GM23338 (cell line): ENCODE data around the gene ANKRD11. TPM values are rescaled to one million over a fixed set of nuclear protein-coding genes. Genes with fewer than 3 reads are reported as not detected.

Source experiments
- ATAC-seq: fragments of 200-7000 bp; cut with Tn5 transposase; 3 replicates; pipeline ENCODE4 v1.9.1; 2020
- DNase-seq: peaks from one replicate; pipeline ENCODE4 v3.0.0-alpha.2; 2015; ENCODE audit warnings: low spot score
- H2AFZ ChIP-seq: fragments of 200-600 bp; sonication (generic); 2 replicates; pipeline ENCODE4 v1.8.0; 2016; ENCODE audit warnings: antibody characterized with exemption, mild to moderate bottlenecking, moderate library complexity
- H3F3A ChIP-seq: fragments of 200-600 bp; sonication (generic); replicated peaks from 2 replicates; pipeline ENCODE4 v1.8.0; 2017; ENCODE audit warnings: antibody characterized with exemption, mixed run types, low read depth
- H3K27ac ChIP-seq: fragments of 200-600 bp; sonication (generic); 2 replicates; pipeline ENCODE4 v1.6.1; 2016; ENCODE audit warnings: low read depth
- H3K27me3 ChIP-seq: fragments of 200-600 bp; sonication (generic); 2 replicates; pipeline ENCODE4 v1.8.0; 2016; ENCODE audit warnings: mild to moderate bottlenecking, mixed run types, moderate library complexity; ENCODE audit not compliant: insufficient read depth
- H3K36me3 ChIP-seq: fragments of 200-600 bp; sonication (generic); 2 replicates; pipeline ENCODE4 v1.8.0; 2016; ENCODE audit warnings: mild to moderate bottlenecking; ENCODE audit not compliant: insufficient read depth
- H3K4me1 ChIP-seq: fragments of 200-600 bp; sonication (generic); 2 replicates; pipeline ENCODE4 v1.8.0; 2016; ENCODE audit warnings: mild to moderate bottlenecking, moderate library complexity; ENCODE audit not compliant: insufficient read depth
- H3K4me2 ChIP-seq: fragments of 200-600 bp; sonication (generic); 2 replicates; pipeline ENCODE4 v1.7.1; 2017; ENCODE audit warnings: mixed run types
- H3K4me3 ChIP-seq: fragments of 200-600 bp; sonication (generic); 2 replicates; pipeline ENCODE4 v1.6.1; 2016; ENCODE audit warnings: mixed run types
- H3K79me2 ChIP-seq: fragments of 200-600 bp; sonication (generic); replicated peaks from 2 replicates; pipeline ENCODE4 v1.8.0; 2017; ENCODE audit warnings: mild to moderate bottlenecking; ENCODE audit not compliant: insufficient read depth
- H3K9me2 ChIP-seq: fragments of 200-600 bp; sonication (generic); 2 replicates; pipeline ENCODE4 v1.8.0; 2017; ENCODE audit not compliant: insufficient read depth
- H4K20me1 ChIP-seq: fragments of 200-600 bp; sonication (generic); replicated peaks from 2 replicates; pipeline ENCODE4 v1.8.0; 2017; ENCODE audit warnings: mild to moderate bottlenecking; ENCODE audit not compliant: insufficient read depth
- H3K27ac Mint-ChIP-seq: 2 replicates; pipeline ENCODE4 v1.8.0; 2020; ENCODE audit warnings: inconsistent platforms, mild to moderate bottlenecking, moderate library complexity, mixed read lengths
- H3K27me3 Mint-ChIP-seq: 3 replicates; pipeline ENCODE4 v1.8.0; 2022; ENCODE audit warnings: low read depth, mild to moderate bottlenecking, moderate library complexity, mixed read lengths, inconsistent platforms; ENCODE audit not compliant: insufficient read depth, poor library complexity
- H3K36me3 Mint-ChIP-seq: 3 replicates; pipeline ENCODE4 v1.8.0; 2021; ENCODE audit warnings: low read depth, mild to moderate bottlenecking, inconsistent platforms, moderate library complexity, mixed read lengths
- H3K4me1 Mint-ChIP-seq: 3 replicates; pipeline ENCODE4 v1.8.0; 2020; ENCODE audit warnings: mild to moderate bottlenecking, inconsistent platforms, mixed read lengths
- H3K4me3 Mint-ChIP-seq: 3 replicates; pipeline ENCODE4 v1.8.0; 2021; ENCODE audit warnings: moderate library complexity, mild to moderate bottlenecking, inconsistent platforms, mixed read lengths
- H3K9me3 Mint-ChIP-seq: 3 replicates; pipeline ENCODE4 v1.8.0; 2020; ENCODE audit warnings: moderate library complexity, mild to moderate bottlenecking, inconsistent platforms, mixed read lengths
- EZH2phosphoT487 ChIP-seq: fragments of 200-600 bp; sonication (generic); IDR thresholded peaks from one replicate; pipeline ENCODE4 v1.8.1; 2018; ENCODE audit warnings: antibody characterized with exemption; ENCODE audit not compliant: unreplicated experiment
- NANOG ChIP-seq: IDR thresholded peaks from 2 replicates; pipeline ENCODE4 v1.6.1; 2016; ENCODE audit warnings: antibody characterized with exemption, borderline replicate concordance
- POLR2AphosphoS5 ChIP-seq: IDR thresholded peaks from 2 replicates; pipeline ENCODE4 v1.6.1; 2016; ENCODE audit warnings: antibody characterized with exemption, low read depth
- STAT1 ChIP-seq: IDR thresholded peaks from one replicate; pipeline ENCODE4 v1.6.1; 2016; ENCODE audit warnings: antibody characterized with exemption; ENCODE audit not compliant: unreplicated experiment
- ZNF114 ChIP-seq: fragments of 250-450 bp; sonication (Bioruptor Pico); IDR thresholded peaks from 2 replicates; pipeline ENCODE4 v1.5.0; 2020; ENCODE audit warnings: mild to moderate bottlenecking, moderate library complexity
- ZNF331 ChIP-seq: fragments of 250-450 bp; sonication (Bioruptor Pico); IDR thresholded peaks from 2 replicates; pipeline ENCODE4 v1.5.0; 2020; ENCODE audit warnings: low read depth, mild to moderate bottlenecking, moderate library complexity
- polyA plus RNA-seq: library from polyadenylated mRNA; unstranded; fragments of >200 nt; fragmentation: Nextera tagmentation; extraction: Ambion mirVana; gene quantifications from 2 replicates; pipeline ENCODE4 v1.2.1, GENCODE V29; 2016
- total RNA-seq: library from RNA; depleted of rRNA; stranded (reverse); fragments of >200 nt; shearing (Covaris generic); gene quantifications from 2 replicates; pipeline ENCODE4 v1.2.3, GENCODE V29; 2014
- TF ChIP-seq, protein P1 (sequence below): fragments of 250-450 bp; sonication (Bioruptor Pico); IDR thresholded peaks from 2 replicates; pipeline ENCODE4 v1.5.0; 2020; ENCODE audit warnings: mild to moderate bottlenecking, moderate library complexity
- TF ChIP-seq, protein P2 (sequence below): IDR thresholded peaks from 2 replicates; pipeline ENCODE4 v1.6.1; 2016; ENCODE audit warnings: antibody characterized with exemption

Gene ANKRD11
- total and polyA plus RNA-seq, 2 experiments from 2014 or later: 130 to 159 TPM

DNA sequence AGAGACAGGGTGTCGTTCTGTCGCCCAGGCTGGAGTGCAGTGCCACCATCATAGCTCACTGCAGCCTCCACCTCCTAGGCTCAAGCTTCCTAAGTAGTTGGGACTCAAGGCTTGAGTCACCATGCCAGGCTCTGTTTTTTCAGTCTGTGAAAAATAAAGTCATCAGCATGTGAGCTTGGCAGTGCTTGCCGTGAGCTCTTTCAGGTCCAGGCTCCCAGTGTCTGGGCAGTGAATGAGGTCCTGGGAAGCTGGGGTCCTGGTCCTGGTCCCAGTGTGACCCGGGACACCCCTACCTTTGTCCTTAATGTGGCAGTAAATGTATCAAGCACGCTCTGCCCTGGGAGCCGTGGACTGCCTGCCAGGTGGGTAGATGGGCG lies 47.2 kb upstream of the ANKRD11 start (continued):
- TF ChIP-seq, protein P1, sequence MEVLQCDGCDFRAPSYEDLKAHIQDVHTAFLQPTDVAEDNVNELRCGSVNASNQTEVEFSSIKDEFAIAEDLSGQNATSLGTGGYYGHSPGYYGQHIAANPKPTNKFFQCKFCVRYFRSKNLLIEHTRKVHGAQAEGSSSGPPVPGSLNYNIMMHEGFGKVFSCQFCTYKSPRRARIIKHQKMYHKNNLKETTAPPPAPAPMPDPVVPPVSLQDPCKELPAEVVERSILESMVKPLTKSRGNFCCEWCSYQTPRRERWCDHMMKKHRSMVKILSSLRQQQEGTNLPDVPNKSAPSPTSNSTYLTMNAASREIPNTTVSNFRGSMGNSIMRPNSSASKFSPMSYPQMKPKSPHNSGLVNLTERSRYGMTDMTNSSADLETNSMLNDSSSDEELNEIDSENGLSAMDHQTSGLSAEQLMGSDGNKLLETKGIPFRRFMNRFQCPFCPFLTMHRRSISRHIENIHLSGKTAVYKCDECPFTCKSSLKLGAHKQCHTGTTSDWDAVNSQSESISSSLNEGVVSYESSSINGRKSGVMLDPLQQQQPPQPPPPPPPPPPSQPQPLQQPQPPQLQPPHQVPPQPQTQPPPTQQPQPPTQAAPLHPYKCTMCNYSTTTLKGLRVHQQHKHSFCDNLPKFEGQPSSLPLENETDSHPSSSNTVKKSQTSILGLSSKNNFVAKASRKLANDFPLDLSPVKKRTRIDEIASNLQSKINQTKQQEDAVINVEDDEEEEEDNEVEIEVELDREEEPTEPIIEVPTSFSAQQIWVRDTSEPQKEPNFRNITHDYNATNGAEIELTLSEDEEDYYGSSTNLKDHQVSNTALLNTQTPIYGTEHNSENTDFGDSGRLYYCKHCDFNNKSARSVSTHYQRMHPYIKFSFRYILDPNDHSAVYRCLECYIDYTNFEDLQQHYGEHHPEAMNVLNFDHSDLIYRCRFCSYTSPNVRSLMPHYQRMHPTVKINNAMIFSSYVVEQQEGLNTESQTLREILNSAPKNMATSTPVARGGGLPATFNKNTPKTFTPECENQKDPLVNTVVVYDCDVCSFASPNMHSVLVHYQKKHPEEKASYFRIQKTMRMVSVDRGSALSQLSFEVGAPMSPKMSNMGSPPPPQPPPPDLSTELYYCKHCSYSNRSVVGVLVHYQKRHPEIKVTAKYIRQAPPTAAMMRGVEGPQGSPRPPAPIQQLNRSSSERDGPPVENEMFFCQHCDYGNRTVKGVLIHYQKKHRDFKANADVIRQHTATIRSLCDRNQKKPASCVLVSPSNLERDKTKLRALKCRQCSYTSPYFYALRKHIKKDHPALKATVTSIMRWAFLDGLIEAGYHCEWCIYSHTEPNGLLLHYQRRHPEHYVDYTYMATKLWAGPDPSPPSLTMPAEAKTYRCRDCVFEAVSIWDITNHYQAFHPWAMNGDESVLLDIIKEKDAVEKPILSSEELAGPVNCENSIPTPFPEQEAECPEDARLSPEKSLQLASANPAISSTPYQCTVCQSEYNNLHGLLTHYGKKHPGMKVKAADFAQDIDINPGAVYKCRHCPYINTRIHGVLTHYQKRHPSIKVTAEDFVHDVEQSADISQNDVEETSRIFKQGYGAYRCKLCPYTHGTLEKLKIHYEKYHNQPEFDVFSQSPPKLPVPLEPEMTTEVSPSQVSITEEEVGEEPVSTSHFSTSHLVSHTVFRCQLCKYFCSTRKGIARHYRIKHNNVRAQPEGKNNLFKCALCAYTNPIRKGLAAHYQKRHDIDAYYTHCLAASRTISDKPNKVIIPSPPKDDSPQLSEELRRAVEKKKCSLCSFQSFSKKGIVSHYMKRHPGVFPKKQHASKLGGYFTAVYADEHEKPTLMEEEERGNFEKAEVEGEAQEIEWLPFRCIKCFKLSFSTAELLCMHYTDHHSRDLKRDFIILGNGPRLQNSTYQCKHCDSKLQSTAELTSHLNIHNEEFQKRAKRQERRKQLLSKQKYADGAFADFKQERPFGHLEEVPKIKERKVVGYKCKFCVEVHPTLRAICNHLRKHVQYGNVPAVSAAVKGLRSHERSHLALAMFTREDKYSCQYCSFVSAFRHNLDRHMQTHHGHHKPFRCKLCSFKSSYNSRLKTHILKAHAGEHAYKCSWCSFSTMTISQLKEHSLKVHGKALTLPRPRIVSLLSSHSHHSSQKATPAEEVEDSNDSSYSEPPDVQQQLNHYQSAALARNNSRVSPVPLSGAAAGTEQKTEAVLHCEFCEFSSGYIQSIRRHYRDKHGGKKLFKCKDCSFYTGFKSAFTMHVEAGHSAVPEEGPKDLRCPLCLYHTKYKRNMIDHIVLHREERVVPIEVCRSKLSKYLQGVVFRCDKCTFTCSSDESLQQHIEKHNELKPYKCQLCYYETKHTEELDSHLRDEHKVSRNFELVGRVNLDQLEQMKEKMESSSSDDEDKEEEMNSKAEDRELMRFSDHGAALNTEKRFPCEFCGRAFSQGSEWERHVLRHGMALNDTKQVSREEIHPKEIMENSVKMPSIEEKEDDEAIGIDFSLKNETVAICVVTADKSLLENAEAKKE (CRISPR knock-in tag): no peak
- TF ChIP-seq ZNF331: no peak
- TF ChIP-seq, protein P2, sequence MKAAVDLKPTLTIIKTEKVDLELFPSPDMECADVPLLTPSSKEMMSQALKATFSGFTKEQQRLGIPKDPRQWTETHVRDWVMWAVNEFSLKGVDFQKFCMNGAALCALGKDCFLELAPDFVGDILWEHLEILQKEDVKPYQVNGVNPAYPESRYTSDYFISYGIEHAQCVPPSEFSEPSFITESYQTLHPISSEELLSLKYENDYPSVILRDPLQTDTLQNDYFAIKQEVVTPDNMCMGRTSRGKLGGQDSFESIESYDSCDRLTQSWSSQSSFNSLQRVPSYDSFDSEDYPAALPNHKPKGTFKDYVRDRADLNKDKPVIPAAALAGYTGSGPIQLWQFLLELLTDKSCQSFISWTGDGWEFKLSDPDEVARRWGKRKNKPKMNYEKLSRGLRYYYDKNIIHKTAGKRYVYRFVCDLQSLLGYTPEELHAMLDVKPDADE: no peak

DNA sequence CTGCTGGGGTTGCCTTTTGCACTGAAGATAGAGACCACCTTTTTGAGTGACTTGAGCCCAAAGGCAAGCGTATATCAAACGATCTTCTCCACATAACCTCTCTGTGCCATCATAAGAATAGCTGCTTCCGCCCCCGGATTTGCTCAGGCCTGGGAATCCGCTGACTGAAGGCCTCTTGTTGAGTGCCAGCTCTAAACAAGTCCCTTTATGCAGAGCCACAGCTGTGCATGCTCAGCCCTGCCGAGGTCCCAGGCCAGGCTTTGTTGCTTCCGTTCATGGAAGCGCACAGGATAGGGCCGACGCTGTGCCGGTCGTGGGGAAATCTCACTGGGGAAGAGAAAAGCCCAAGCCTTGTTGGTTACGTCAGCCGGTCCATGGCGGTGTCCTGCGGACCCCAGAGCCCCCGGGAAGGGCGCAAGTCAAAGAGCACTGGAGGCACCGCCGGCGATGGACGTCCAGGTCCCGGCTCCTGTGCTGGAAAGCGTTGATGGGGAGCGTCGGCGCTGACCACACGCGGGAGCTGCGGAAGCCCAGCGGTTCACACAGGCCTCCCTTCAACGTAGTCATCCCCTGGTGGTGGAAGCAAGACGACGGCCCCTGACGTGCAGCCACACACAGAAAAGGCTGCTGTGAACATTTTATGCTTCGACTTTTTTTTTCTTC lies 46.7 kb upstream of the ANKRD11 start:
- H4K20me1 ChIP-seq: peaks cover 19% of the 10 kb centered on the region
- H3K4me3 ChIP-seq: no peak overlapping the region
- H3K4me1 ChIP-seq: no peaks in the 10 kb centered on the region
- 0 out of 2 replicates have a peak, but pooled peaks cover 7% of the 10 kb centered on the region for H3F3A ChIP-seq
- H3K4me2 ChIP-seq: no peak overlapping the region
- no peak overlapping the region for H3K27ac ChIP-seq
- no peak for ATAC-seq
- DNase-seq: no peak
- H3K4me1 Mint-ChIP-seq: no peaks in the 10 kb centered on the region
- H3K36me3 Mint-ChIP-seq: peaks cover 60% of the 10 kb centered on the region
- H3K27ac Mint-ChIP-seq: no peak overlapping the region
- H3K9me2 ChIP-seq: no peaks in the 10 kb centered on the region
- no peaks in the 10 kb centered on the region for H3K27me3 ChIP-seq
- no peak overlapping the region for H2AFZ ChIP-seq
- peaks cover 35% of the 10 kb centered on the region for H3K36me3 ChIP-seq
- H3K4me3 Mint-ChIP-seq: no peak overlapping the region
- no peaks in the 10 kb centered on the region for H3K27me3 Mint-ChIP-seq
- H3K9me3 Mint-ChIP-seq: no peaks in the 10 kb centered on the region
- H3K79me2 ChIP-seq: 0 out of 2 replicates have a peak, but pooled peaks cover 5% of the 10 kb centered on the region
- TF ChIP-seq EZH2phosphoT487: no peak
- TF ChIP-seq NANOG: no peak
- no peak for TF ChIP-seq STAT1
- TF ChIP-seq POLR2AphosphoS5: no peak
- TF ChIP-seq ZNF114: no peak
- TF ChIP-seq, protein P1 (CRISPR knock-in tag): no peak
